ACC112 (cell line): ENCODE measurements around the gene CAMTA1.

Experiments used
- H2AFZ ChIP-seq: fragments of 200-600 bp; sonication (generic); one replicate; pipeline ENCODE4 v1.6.0; 2017; ENCODE audit warnings: antibody characterized with exemption, low read length; ENCODE audit not compliant: unreplicated experiment
- H3K27ac ChIP-seq: fragments of 200-600 bp; sonication (generic); 2 replicates; pipeline ENCODE4 v1.5.1; 2014; ENCODE audit warnings: low read depth, mild to moderate bottlenecking, antibody characterized with exemption, low read length, moderate library complexity
- H3K27me3 ChIP-seq: fragments of 200-600 bp; sonication (generic); 2 replicates; pipeline ENCODE4 v1.6.1; 2014; ENCODE audit warnings: mild to moderate bottlenecking, antibody characterized with exemption, low read length, moderate library complexity, mixed read lengths; ENCODE audit not compliant: insufficient read depth
- H3K36me3 ChIP-seq: fragments of 200-600 bp; sonication (generic); 2 replicates; pipeline ENCODE4 v1.6.1; 2016; ENCODE audit warnings: mild to moderate bottlenecking, antibody characterized with exemption, low read length, moderate library complexity, mixed read lengths; ENCODE audit not compliant: insufficient read depth
- H3K4me1 ChIP-seq: fragments of 200-600 bp; sonication (generic); one replicate; pipeline ENCODE4 v1.6.1; 2016; ENCODE audit warnings: low read length, mixed read lengths; ENCODE audit not compliant: insufficient read depth, unreplicated experiment, control insufficient read depth
- H3K4me3 ChIP-seq: fragments of 200-600 bp; sonication (generic); 2 replicates; pipeline ENCODE4 v1.5.1; 2014; ENCODE audit warnings: mild to moderate bottlenecking, low read depth, low read length
- H3K79me2 ChIP-seq: fragments of 200-600 bp; sonication (generic); one replicate; pipeline ENCODE4 v1.6.0; 2016; ENCODE audit warnings: low read length; ENCODE audit not compliant: control insufficient read depth, unreplicated experiment, insufficient read depth

CAMTA1 gene

DNA sequence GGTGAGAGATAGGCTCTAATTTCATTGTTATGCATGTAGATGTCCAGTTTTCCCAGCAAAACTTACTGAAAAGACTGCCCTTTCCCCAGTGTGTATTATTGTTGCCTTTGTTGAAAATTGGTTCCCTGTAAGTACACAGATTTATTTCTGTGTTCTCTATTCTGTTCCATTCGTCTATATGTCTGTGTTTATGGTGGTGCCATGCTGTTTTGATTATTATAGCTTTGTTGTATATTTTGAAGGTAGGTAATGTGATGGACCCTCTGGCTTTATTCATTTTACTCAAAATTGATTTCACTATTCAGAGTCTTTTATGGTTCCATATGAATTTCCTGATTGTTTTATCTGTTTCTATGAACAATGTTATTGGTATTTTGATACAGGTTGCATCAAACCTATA, 610.0 kb downstream of the CAMTA1 start:
- Histone ChIP-seq H3K27ac (no peak overlapping the region), H3K36me3 (no peaks in the 10 kb centered on the region; the same call in 1 of the 2 replicates), H3K4me1 (no peaks in the 10 kb centered on the region), H3K4me3 (no peak overlapping the region), H3K27me3 (no peaks in the 10 kb centered on the region), H2AFZ (no peak overlapping the region), H3K79me2 (no peaks in the 10 kb centered on the region)

DNA sequence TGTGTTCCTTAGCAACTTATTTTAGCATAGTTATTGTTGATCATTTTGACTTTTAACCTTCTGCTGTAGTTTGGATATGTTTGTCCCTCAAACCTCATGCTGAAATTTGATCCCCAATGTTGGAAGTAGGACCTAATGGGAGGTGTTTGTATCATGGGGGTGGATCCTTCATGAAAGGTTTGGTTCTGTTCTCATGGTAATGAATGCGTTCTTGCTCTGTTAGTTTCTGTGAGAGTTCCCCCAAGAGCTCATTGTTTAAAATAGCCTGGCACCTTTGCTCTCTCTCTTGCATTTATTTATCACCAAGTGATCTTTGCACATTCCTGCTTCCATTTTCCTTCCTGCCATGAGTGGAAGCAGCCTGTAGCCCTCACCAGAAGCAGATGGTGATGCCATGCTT, 613.7 kb downstream of the CAMTA1 start:
- no peak overlapping the region for H3K27ac ChIP-seq
- H2AFZ ChIP-seq, result no peak overlapping the region
- H3K36me3 ChIP-seq, result no peaks in the 10 kb centered on the region; the same call in 1 of the 2 replicates
- no peaks in the 10 kb centered on the region for H3K27me3 ChIP-seq
- H3K4me1 ChIP-seq, result peaks cover 15% of the 10 kb centered on the region
- no peaks in the 10 kb centered on the region for H3K79me2 ChIP-seq
- no peak overlapping the region for H3K4me3 ChIP-seq

DNA sequence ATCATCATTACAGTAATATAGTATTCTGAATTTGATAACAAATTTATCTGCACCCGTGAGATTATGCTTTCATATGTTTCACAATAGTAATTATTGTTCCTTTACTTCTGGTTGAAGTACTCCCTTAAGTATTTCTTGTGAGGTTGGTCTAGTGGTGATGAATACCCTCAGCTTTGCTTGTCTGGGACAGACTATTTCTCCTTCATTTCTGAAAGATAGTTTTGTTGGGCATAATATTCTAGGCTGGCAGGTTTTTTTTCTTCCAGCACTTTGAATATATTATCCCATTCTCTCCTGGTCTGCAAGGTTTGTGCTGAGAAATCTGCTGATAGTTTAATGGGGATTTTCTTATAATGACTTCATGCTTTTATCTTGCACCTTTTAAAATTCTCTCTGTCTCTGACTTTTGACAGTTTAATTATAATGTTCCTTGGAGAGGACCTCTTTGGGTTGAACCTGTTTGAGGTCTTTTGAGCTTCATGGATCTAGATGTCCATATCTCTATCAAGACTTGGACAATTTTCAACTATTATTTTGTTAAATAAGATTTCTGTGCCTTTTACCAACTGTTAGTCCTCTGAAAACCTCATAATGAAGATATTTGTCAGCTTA, 614.4 kb downstream of the CAMTA1 start:
- H3K4me1 ChIP-seq, result peaks cover 15% of the 10 kb centered on the region
- no peaks in the 10 kb centered on the region; the same call in 1 of the 2 replicates for H3K36me3 ChIP-seq
- H3K79me2 ChIP-seq, result no peaks in the 10 kb centered on the region
- H2AFZ ChIP-seq, result no peak overlapping the region
- H3K27ac ChIP-seq, result no peak overlapping the region
- H3K4me3 ChIP-seq, result no peak overlapping the region
- no peaks in the 10 kb centered on the region for H3K27me3 ChIP-seq

DNA sequence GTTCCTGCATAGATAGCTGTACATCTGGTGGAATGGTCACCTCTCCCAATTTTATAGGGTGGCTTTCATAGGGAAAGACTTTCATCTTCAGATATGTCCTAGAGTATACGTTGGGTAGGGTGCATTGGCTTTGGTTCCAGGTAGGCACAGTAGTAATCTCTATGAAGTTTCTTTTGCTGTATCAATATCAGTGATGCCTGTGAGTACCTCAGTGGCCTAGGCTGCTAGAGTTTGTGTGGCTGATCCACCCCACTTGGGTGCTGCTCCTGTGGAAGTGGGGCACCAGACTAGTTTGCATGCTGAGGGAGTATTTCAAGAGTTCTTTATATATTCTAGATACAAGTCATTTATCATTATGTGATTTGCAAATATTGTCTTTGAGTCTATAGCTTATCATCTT, 615.3 kb downstream of the CAMTA1 start:
- no peak overlapping the region for H3K4me3 ChIP-seq
- no peaks in the 10 kb centered on the region for H3K27me3 ChIP-seq
- H3K36me3 ChIP-seq, result no peaks in the 10 kb centered on the region; the same call in 1 of the 2 replicates
- H3K27ac ChIP-seq, result no peak overlapping the region
- H3K4me1 ChIP-seq, result peaks cover 15% of the 10 kb centered on the region
- no peaks in the 10 kb centered on the region for H3K79me2 ChIP-seq
- H2AFZ ChIP-seq, result no peak overlapping the region

DNA sequence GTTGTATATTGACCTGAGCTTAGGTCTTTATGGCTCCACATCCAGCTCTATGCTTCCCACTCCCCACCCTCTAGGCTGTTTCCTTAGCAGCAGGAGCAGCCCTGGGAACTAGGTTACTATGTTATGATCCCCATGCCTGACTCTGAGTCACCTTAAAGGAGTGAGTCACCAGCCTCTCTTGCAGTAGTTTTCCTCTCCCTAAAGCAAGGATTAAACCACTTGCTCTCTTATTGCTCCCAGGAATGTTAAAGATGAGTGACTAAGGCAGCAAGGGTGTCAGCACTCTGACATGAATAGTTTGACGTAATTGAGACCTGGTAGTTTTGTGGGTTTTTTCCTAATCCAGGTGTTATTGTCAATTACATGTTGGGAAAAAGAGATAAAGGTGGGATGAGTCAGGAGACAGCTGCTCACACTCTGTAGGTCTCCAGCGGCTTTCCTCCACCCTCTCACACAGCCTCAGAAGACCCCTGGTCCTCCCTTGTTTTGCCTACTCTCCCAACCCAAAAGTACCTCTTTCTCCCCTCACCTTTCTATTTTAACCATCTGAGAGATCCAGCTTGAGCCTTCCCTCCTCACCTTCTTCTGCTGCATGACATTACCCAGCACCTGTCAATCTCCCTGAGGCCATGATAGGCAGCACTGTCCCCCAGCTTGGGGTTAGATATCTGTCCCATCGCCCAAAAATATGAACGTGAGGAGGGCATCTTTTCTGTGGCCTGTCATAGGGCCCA, 616.7 kb downstream of the CAMTA1 start:
- Histone ChIP-seq H3K4me3 (no peak overlapping the region), H3K36me3 (no peaks in the 10 kb centered on the region), H3K4me1 (peaks cover 15% of the 10 kb centered on the region), H3K79me2 (no peaks in the 10 kb centered on the region), H2AFZ (no peak overlapping the region), H3K27ac (peak overlapping the region; percentile 86), H3K27me3 (no peaks in the 10 kb centered on the region)

DNA sequence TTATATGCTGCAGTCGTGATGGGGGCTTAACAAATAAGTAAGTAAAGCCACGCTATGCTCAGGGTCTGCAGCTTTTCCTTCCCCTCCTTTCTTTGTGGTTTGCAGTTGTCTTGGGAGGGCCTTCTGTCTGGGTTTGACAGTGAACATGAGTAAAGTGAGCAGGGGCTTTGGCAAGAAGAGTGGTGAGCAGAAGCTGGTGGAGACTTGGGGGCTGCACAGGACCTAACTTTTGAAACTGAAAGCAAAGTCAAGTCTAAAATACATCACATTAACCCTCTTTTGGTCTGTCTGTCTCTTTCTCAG, 617.2 kb downstream of the CAMTA1 start:
- Histone ChIP-seq H3K36me3 (no peaks in the 10 kb centered on the region), H3K79me2 (no peaks in the 10 kb centered on the region), H3K4me3 (no peak overlapping the region), H2AFZ (no peak overlapping the region), H3K4me1 (peaks cover 15% of the 10 kb centered on the region), H3K27ac (peak overlapping the region; percentile 86), H3K27me3 (no peaks in the 10 kb centered on the region)

DNA sequence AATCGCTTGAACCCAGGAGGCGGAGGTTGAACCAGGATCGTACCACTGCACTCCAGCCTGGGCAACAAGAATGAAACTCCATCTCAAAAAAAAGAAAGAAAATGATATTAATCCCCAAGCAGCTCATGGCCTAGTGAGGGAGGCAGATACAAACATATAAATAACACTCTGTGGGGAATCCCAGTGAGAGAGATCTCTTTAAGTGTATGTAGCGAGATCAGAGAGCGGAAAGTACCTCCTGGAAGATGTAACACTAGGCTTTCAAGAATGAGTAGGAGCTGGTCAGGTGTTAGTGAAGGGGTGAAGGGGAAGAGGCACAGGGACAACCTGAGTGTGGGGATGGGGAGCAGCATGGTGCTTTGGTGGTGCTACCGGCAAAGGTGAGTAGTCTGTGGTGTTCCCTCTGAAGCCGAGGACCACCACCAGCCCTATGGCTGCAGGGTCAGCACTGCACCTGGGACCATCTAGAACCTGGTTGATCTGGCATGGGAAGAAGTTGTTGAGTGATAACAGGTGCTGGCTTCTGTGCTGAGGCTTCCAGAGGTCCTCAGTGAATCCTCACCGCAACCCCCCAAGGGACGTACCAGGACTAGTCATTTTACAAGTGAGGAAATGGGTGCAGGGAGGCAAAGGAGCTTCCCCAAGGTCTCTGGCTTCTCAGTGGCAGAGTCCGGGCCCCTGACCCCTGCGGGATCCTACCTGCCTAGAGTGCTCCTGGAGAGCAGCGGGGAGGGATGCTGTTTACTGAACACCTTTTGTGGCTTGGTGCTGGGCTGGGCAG, 618.2 kb downstream of the CAMTA1 start:
- Histone ChIP-seq H3K4me1 (peaks cover 15% of the 10 kb centered on the region), H2AFZ (no peak overlapping the region), H3K4me3 (no peak overlapping the region), H3K36me3 (no peaks in the 10 kb centered on the region), H3K27ac (no peak overlapping the region), H3K79me2 (no peaks in the 10 kb centered on the region), H3K27me3 (no peaks in the 10 kb centered on the region)

DNA sequence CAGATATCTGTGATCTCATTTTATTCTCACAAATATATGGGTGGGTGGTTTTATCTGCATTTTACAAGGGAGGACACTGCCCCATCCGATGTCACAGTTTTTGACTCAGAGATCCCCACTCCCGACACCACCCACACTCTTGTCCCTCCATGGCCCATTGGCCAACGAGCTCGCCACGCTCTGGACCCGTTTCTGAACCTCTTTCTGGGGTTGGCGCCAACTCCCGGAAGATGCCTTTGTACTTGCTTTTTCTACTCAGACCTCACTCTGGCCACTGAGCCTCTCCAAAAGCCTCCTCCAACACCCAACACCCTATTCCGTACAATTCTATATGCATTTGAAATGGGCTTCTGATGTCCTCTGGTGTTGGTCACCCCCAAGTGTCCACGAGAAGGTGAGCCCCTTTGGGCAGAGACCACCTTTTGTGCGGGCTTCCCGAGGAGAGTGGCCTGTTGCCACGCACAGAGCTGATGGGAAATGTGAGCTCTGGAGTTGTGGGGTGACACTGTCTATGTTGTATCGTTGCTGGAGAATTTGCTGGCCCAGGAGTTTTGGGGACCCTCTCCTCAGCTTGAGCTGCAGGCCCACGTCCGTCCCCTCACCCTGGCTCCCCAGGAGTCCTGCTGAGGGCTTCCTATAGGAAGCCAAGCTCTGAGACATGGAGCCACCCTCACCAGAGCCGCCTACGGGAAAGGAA, 618.9 kb downstream of the CAMTA1 start:
- H3K4me3 ChIP-seq, result no peak overlapping the region
- H3K79me2 ChIP-seq, result no peaks in the 10 kb centered on the region
- H3K27ac ChIP-seq, result no peak overlapping the region
- no peak overlapping the region for H2AFZ ChIP-seq
- no peaks in the 10 kb centered on the region for H3K27me3 ChIP-seq
- peaks cover 15% of the 10 kb centered on the region for H3K4me1 ChIP-seq
- no peaks in the 10 kb centered on the region for H3K36me3 ChIP-seq

DNA sequence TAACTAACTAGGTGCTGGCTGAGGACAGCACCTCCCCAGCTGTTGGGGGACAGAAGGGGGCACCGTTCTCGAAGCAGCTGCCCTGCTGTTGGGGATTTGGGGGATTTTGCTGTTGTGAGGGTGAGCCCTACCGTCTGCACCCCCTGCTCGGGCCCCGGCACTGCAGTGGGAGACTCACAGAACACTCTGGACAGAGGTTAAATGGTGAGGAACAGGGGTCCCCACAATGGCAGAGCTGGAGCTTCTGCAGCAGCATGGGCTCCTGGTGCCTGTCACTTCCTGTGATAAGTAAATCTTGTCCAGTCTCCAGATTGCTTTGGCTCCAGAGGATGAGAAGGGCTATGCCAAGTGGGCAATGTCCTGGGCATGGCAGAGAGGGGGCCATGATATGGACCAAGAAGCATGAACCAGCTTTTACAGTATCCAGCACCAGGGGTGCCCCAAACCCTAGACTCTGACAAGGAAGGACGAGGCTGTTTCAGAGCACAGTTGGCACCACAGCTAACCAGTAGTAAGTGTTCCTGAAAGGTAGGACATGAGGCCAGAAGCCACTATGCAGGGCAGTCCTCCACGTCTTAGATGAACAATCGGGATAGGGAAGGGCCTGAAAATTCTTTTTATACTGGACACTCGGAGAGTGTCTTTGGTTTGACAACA, 620.7 kb downstream of the CAMTA1 start:
- Histone ChIP-seq H3K4me1 (peaks cover 15% of the 10 kb centered on the region), H3K27me3 (no peaks in the 10 kb centered on the region), H3K79me2 (no peaks in the 10 kb centered on the region), H3K4me3 (no peak overlapping the region), H3K36me3 (no peaks in the 10 kb centered on the region), H3K27ac (no peak overlapping the region), H2AFZ (no peak overlapping the region)
